H1 (cell line): ENCODE data around the gene CTSA. TPM values are rescaled to one million over a fixed set of nuclear protein-coding genes. Genes with fewer than 3 reads are reported as not detected.

ENCODE experiments used
- CTCF ChIA-PET: fragments of 300-600 bp; sonication (Branson Sonifier 250); formaldehyde crosslinking; loops from one replicate; lab custom pipeline; 2021; ENCODE audit not compliant: partially characterized antibody; lab: Charles Lee
- POLR2A ChIA-PET: fragments of 300-600 bp; sonication (Branson Sonifier 250); formaldehyde crosslinking; loops from one replicate; lab custom pipeline; 2021; ENCODE audit warnings: inconsistent platforms; ENCODE audit not compliant: partially characterized antibody; lab: Charles Lee
- DNase-seq, 2 experiments: peaks; one replicate each; pipeline versions ENCODE4 v3.0.0 to v3.0.0-alpha.2; 2010 to 2022; ENCODE audit warnings: low spot score in 2 of 2, low read depth in 1 of 2, mixed read lengths in 1 of 2
- FAIRE-seq: peaks from 2 replicates; lab custom pipeline; 2011; peaks lifted over from hg19 to GRCh38; lab: Jason Lieb, UNC
- H2AFZ ChIP-seq: 2 replicates; pipeline ENCODE4 v1.8.1; 2012; ENCODE audit warnings: low read length, inconsistent platforms
- H2AK5ac ChIP-seq: 2 replicates; pipeline ENCODE4 v1.6.1; 2013; ENCODE audit warnings: low read depth, low read length
- H2BK120ac ChIP-seq: replicated peaks from 2 replicates; pipeline ENCODE3; 2013; ENCODE audit warnings: low read depth, low read length, inconsistent platforms
- H2BK12ac ChIP-seq: 2 replicates; pipeline ENCODE4 v1.6.1; 2013; ENCODE audit warnings: low read depth, low read length
- H2BK15ac ChIP-seq: 2 replicates; pipeline ENCODE4 v1.6.1; 2013; ENCODE audit warnings: low read length
- H2BK20ac ChIP-seq: 2 replicates; pipeline ENCODE4 v1.6.1; 2013; ENCODE audit warnings: low read length
- H2BK5ac ChIP-seq: 2 replicates; pipeline ENCODE4 v1.6.1; 2013; ENCODE audit warnings: low read depth, low read length
- H3K14ac ChIP-seq: 2 replicates; pipeline ENCODE4 v1.6.1; 2013; ENCODE audit warnings: inconsistent platforms; ENCODE audit not compliant: insufficient read length
- H3K18ac ChIP-seq: 2 replicates; pipeline ENCODE4 v1.6.1; 2013; ENCODE audit warnings: low read length; ENCODE audit errors: extremely low read depth
- H3K23ac ChIP-seq: 2 replicates; pipeline ENCODE4 v1.6.1; 2013; ENCODE audit warnings: inconsistent platforms; ENCODE audit not compliant: insufficient read length
- H3K23me2 ChIP-seq: 2 replicates; pipeline ENCODE4 v1.6.1; 2013; ENCODE audit warnings: low read depth, low read length
- H3K27ac ChIP-seq: 2 replicates; pipeline ENCODE4 v1.6.1; 2011; ENCODE audit warnings: low read depth, low read length, inconsistent platforms
- H3K27me3 ChIP-seq, 4 experiments: replicated peaks in 1 of 4; 1 replicate in 1 of 4; 2 replicates in 3 of 4; pipeline versions ENCODE4 v1.6.1 to v1.8.1; 2011 to 2013; ENCODE audit warnings: low read length in 3 of 4, mild to moderate bottlenecking in 3 of 4, inconsistent platforms in 2 of 4, mixed read lengths in 2 of 4, moderate library complexity in 1 of 4; ENCODE audit not compliant: control insufficient read depth in 3 of 4, insufficient read depth in 3 of 4; ENCODE audit errors: extremely low read depth in 1 of 4
- H3K36me3 ChIP-seq, 4 experiments: 2 replicates each; pipeline versions ENCODE4 v1.6.1 to v1.8.1; 2011 to 2013; ENCODE audit warnings: mild to moderate bottlenecking in 4 of 4, low read length in 3 of 4, moderate library complexity in 2 of 4, control low read depth in 1 of 4, inconsistent platforms in 1 of 4; ENCODE audit not compliant: insufficient read depth in 4 of 4, control insufficient read depth in 2 of 4
- H3K4ac ChIP-seq: replicated peaks from 2 replicates; pipeline ENCODE3; 2013; ENCODE audit warnings: low read length, low read depth, mixed read lengths, inconsistent platforms; ENCODE audit not compliant: insufficient read length
- H3K4me1 ChIP-seq, 4 experiments: replicated peaks in 1 of 4; 1 replicate in 1 of 4; 2 replicates in 3 of 4; pipeline versions ENCODE4 v1.6.1 to v1.8.1; 2011 to 2013; ENCODE audit warnings: low read length in 3 of 4, inconsistent platforms in 2 of 4, mixed read lengths in 1 of 4; ENCODE audit not compliant: insufficient read depth in 4 of 4, control insufficient read depth in 3 of 4
- H3K4me2 ChIP-seq, 2 experiments: 2 replicates each; pipeline versions ENCODE4 v1.6.1 to v1.8.1; 2011 to 2013; ENCODE audit warnings: low read depth in 2 of 2, low read length in 2 of 2, control low read depth in 1 of 2, inconsistent platforms in 1 of 2, mild to moderate bottlenecking in 1 of 2; ENCODE audit not compliant: insufficient read depth in 1 of 2
- H3K4me3 ChIP-seq, 4 experiments: fragments of 200-600, 300-600 bp in 1 of 4; sonication (generic), shearing (Covaris generic), sonication (Bioruptor Twin) in 1 of 4; 2 replicates each; pipeline versions ENCODE4 v1.5.1 to v1.8.1; 2011 to 2016; ENCODE audit warnings: low read length in 4 of 4, low read depth in 3 of 4, control low read depth in 2 of 4, inconsistent platforms in 2 of 4, mild to moderate bottlenecking in 2 of 4, mixed read lengths in 1 of 4, moderate library complexity in 1 of 4; ENCODE audit not compliant: insufficient read depth in 2 of 4; ENCODE audit errors: extremely low read depth in 1 of 4
- H3K56ac ChIP-seq: replicated peaks from 2 replicates; pipeline ENCODE3; 2013; ENCODE audit warnings: low read depth, mild to moderate bottlenecking, mixed read lengths, low read length, inconsistent platforms; ENCODE audit not compliant: insufficient read length
- H3K79me1 ChIP-seq: 2 replicates; pipeline ENCODE4 v1.6.1; 2013; ENCODE audit warnings: low read depth, low read length, control low read depth
- H3K79me2 ChIP-seq, 2 experiments: 2 replicates each; pipeline versions ENCODE4 v1.6.1 to v1.8.1; 2012 to 2013; ENCODE audit warnings: low read length in 2 of 2, mild to moderate bottlenecking in 2 of 2, inconsistent platforms in 1 of 2; ENCODE audit not compliant: insufficient read depth in 2 of 2, control insufficient read depth in 1 of 2
- H3K9ac ChIP-seq, 4 experiments: replicated peaks in 1 of 4; 1 replicate in 1 of 4; 2 replicates in 3 of 4; pipeline versions ENCODE4 v1.6.1 to v1.8.1; 2011 to 2013; ENCODE audit warnings: low read depth in 3 of 4, low read length in 3 of 4, control low read depth in 2 of 4, mild to moderate bottlenecking in 2 of 4, moderate library complexity in 2 of 4, inconsistent platforms in 1 of 4; ENCODE audit errors: extremely low read depth in 1 of 4
- H3K9me3 ChIP-seq, 2 experiments: 2 replicates each; pipeline versions ENCODE4 v1.6.1 to v1.8.1; 2012 to 2013; ENCODE audit warnings: mild to moderate bottlenecking in 2 of 2, moderate library complexity in 2 of 2, control low read depth in 1 of 2, inconsistent platforms in 1 of 2, low read depth in 1 of 2, low read length in 1 of 2, mixed read lengths in 1 of 2; ENCODE audit not compliant: insufficient read depth in 2 of 2
- H4K20me1 ChIP-seq, 2 experiments: replicated peaks in 1 of 2; 2 replicates each; pipeline versions ENCODE3 to v1.8.1; 2011 to 2013; ENCODE audit warnings: inconsistent platforms in 2 of 2, low read length in 2 of 2, mild to moderate bottlenecking in 1 of 2; ENCODE audit not compliant: insufficient read depth in 2 of 2, control insufficient read depth in 1 of 2
- H4K5ac ChIP-seq: 2 replicates; pipeline ENCODE4 v1.6.1; 2013; ENCODE audit warnings: low read length, low read depth, mixed read lengths, inconsistent platforms; ENCODE audit not compliant: insufficient read length
- H4K8ac ChIP-seq: 2 replicates; pipeline ENCODE4 v1.8.0; 2013; ENCODE audit warnings: mild to moderate bottlenecking, moderate library complexity, low read length, inconsistent platforms; ENCODE audit not compliant: insufficient read depth; ENCODE audit errors: extremely low read depth
- H4K91ac ChIP-seq: replicated peaks from 2 replicates; pipeline ENCODE3; 2013; ENCODE audit warnings: low read length, mixed read lengths, inconsistent platforms; ENCODE audit not compliant: insufficient read length
- CREB1 ChIP-seq: IDR thresholded peaks from 2 replicates; pipeline ENCODE4 v1.6.1; 2012; ENCODE audit warnings: inconsistent platforms
- HDAC2 ChIP-seq, 2 experiments: fragments of 300-600 bp in 1 of 2; sonication (generic) in 1 of 2; IDR thresholded peaks; 2 replicates each; pipeline ENCODE4 v1.6.1; 2011 to 2012; ENCODE audit warnings: low read depth in 2 of 2, low read length in 2 of 2, mild to moderate bottlenecking in 2 of 2, moderate library complexity in 2 of 2, borderline replicate concordance in 1 of 2, inconsistent platforms in 1 of 2
- HDAC6 ChIP-seq: IDR thresholded peaks from one replicate; pipeline ENCODE4 v1.7.1; 2012; ENCODE audit warnings: low read depth, mild to moderate bottlenecking, inconsistent platforms, low read length, moderate library complexity
- RAD21 ChIP-seq, 2 experiments: IDR thresholded peaks in 1 of 2; conservative IDR thresholded peaks in 1 of 2; 2 replicates each; pipeline ENCODE4 v1.6.1; 2011; ENCODE audit warnings: low read depth in 2 of 2, low read length in 2 of 2, improper control_type of control experiment in 1 of 2, inconsistent platforms in 1 of 2, mild to moderate bottlenecking in 1 of 2, moderate library complexity in 1 of 2
- RXRA ChIP-seq: IDR thresholded peaks from 2 replicates; pipeline ENCODE4 v1.6.1; 2011; ENCODE audit warnings: low read depth, mild to moderate bottlenecking, low read length, moderate library complexity; ENCODE audit not compliant: insufficient read depth
- SP1 ChIP-seq: IDR thresholded peaks from 2 replicates; pipeline ENCODE4 v1.6.1; 2011; ENCODE audit warnings: low read depth, low read length
- TAF1 ChIP-seq: IDR thresholded peaks from 2 replicates; pipeline ENCODE4 v1.6.1; 2011; ENCODE audit warnings: mild to moderate bottlenecking, low read depth, low read length
- TBP ChIP-seq: IDR thresholded peaks from 2 replicates; pipeline ENCODE4 v1.6.1; 2011; ENCODE audit warnings: low read depth, low read length, improper control_type of control experiment
- TCF12 ChIP-seq: IDR thresholded peaks from 2 replicates; pipeline ENCODE4 v1.6.1; 2011; ENCODE audit warnings: low read depth, mild to moderate bottlenecking, low read length
- ZNF274 ChIP-seq: IDR thresholded peaks from 2 replicates; pipeline ENCODE4 v1.7.0; 2012; ENCODE audit warnings: low read length, borderline replicate concordance; ENCODE audit errors: extremely low read depth
- WGBS, 2 experiments: shearing (Covaris generic) in 1 of 2; methylation state at CpG; one replicate each; pipeline versions ENCODE4 v1.1.6 to v1.1.7; 2013 to 2015; ENCODE audit warnings: low lambda C conversion rate in 2 of 2, mixed read lengths in 2 of 2, inconsistent platforms in 1 of 2, low coverage in 1 of 2, missing lambda C conversion rate in 1 of 2; ENCODE audit not compliant: insufficient replicate concordance in 2 of 2, insufficient coverage in 1 of 2, insufficient read length in 1 of 2; ENCODE audit errors: extremely low coverage in 1 of 2, missing lambda C conversion rate in 1 of 2; 5-methylcytosine and 5-hydroxymethylcytosine counted together
- polyA plus RNA-seq, 7 experiments: library from polyadenylated mRNA; depleted of rRNA in 3 of 7; stranded (reverse) in 5 of 7; unstranded in 2 of 7; fragments of >200 nt in 5 of 7; fragments of 200-250 nt in 2 of 7; gene quantifications; 1 replicate in 5 of 7; 2 replicates in 1 of 7; 4 replicates in 1 of 7; pipeline versions ENCODE4 v1.2.1 to v1.2.3, GENCODE V29; 2011 to 2013; ENCODE audit warnings: missing spikeins in 2 of 7, mixed read lengths in 2 of 7
- total RNA-seq: library from RNA; stranded (reverse); fragmentation: NEBNext Ultra II Directional; extraction: Animal tissue kit (Norgen Biotek cat#: 25700); gene quantifications from 2 replicates; pipeline ENCODE4 v1.2.1, GENCODE V29; 2021

CTSA gene
- total and polyA plus RNA-seq, 2 of the 8 experiments (the other 6 are each of a cell fraction or from before 2014, with no cell fraction given) = 49.7 to 74.0 TPM

- Histone ChIP-seq H3K4me3 (no peak overlapping the region), H2AK5ac (no peak overlapping the region), H3K4ac (no peak overlapping the region), H3K23me2 (no peaks in the 10 kb centered on the region), H3K4me1 (peaks cover 3 to 7% (median 5%) of the 10 kb centered on the region in 4 experiments; a peak in 5 of 7 replicates), H3K27me3 (no peaks in the 10 kb centered on the region), H3K9ac (no peak overlapping the region), H3K27ac (no peak overlapping the region), H3K56ac (no peak overlapping the region), H2AFZ (no peak overlapping the region), H2BK5ac (no peak overlapping the region), H4K91ac (no peak overlapping the region), H4K20me1 (no peaks in the 10 kb centered on the region), H3K79me1 (no peaks in the 10 kb centered on the region), H3K9me3 (no peaks in the 10 kb centered on the region), H3K23ac (no peak overlapping the region), H2BK20ac (no peak overlapping the region), H3K18ac (no peak overlapping the region), H3K4me2 (no peak overlapping the region), H3K36me3 (no peaks in the 10 kb centered on the region), H3K79me2 (no peaks in the 10 kb centered on the region), H4K8ac (no peak overlapping the region), H3K14ac (no peak overlapping the region), H2BK120ac (no peak overlapping the region), H2BK15ac (no peak overlapping the region), H2BK12ac (no peak overlapping the region), H4K5ac (no peak overlapping the region)
- TF ChIP-seq CREB1 (no peak), TCF12 (no peak), HDAC6 (no peak), SP1 (no peak), ZNF274 (no peak), RAD21 (IDR thresholded peaks at IDR 0.05 in 1 of 2, conservative IDR thresholded peaks at IDR 0.05 in 1 of 2; ENCODE audit: low read depth in 2 of 2, low read length in 2 of 2) (no peak), RXRA (no peak), TAF1 (no peak), TBP (no peak), HDAC2 (IDR thresholded peaks at IDR 0.05; ENCODE audit: borderline replicate concordance in 1 of 2, low read depth in 2 of 2, low read length in 2 of 2) (no peak)
- WGBS, 2 experiments = 92% methylated on average over 16 of the region's 21 CpGs; no CpG with 5 or more reads in 1 of the 2 experiments
- CTCF ChIA-PET = interaction anchor here (0.6 to 1.7 kb wide), 4 partner anchors 13 to 131 kb away, joined by 3 to 8 read pairs (median 3); partner anchors contain the start of gene PLTP
- FAIRE-seq (no peak), DNase-seq (no peak)
- POLR2A ChIA-PET = interaction anchor here (0.8 to 11.8 kb wide), 8 partner anchors 8 to 46 kb away, joined by 3 to 165 read pairs (median 4); partner anchors contain the start of genes PCIF1 and PLTP
These were observed 33.5 kb downstream of the CTSA start for GRCh38 chr20:45924391-45925261.
